ENCODE measurements around the gene NCKAP5.
"Not testable (repeated sequence)": the region's sequence is repeated elsewhere in the genome, so short reads cannot be mapped to it uniquely, and the experiment has no call there.

The NCKAP5 gene

DNA sequence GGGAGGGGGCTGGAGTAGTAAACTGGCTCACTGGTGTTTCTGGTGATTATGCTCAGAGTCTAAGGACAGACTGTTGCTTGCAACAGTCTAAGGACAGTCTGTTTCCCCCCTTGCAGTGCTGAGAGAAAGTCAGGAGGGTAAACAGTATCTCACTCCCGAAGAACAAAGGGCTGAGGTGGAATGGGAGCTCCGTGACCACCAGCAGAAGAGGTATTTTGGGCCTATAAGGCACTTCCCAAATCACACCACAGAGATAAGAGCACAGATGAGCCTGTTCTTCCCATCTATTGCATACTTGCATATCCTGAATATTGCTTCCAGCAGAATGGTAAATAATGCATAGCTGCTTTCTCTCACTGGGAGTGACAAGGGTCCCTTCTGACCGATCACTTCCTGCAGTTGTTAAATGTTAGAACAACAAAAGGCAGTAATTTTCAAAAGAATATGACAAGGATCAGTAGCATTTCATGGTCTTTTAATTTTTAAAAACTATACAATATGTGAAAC lies 737.9 kb downstream of the NCKAP5 start:
- no peak for DNase-seq

- DNase-seq, result no peak
Measured at GRCh38 chr2:132825601-132826000, 742.7 kb downstream of the NCKAP5 start.

GRCh38 chr2:132824716-132825115 lies 743.5 kb downstream of the NCKAP5 start:
- no peak for DNase-seq

DNA sequence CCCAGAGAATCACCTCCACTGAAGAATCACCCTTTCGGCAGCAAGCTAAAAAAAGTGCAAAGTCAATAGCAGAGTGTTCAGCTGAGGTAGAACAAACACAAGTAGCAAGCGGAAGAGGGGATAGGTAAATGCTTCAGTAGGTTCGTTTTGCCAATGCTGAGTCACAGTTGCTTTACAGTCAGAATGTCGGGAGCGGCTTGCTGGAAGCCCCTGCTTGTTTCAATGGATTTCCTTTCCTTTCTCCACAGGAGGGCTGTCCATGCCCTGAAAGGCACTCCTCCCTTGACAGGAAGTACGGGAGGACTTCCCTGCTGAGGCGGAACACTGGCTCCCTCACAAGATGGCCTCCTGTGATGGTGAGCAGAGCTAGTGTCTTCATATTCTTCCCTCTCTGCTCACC lies 752.0 kb downstream of the NCKAP5 start:
- DNase-seq, result no peak

- no peak for DNase-seq
Measured at GRCh38 chr2:132815516-132815915, 752.7 kb downstream of the NCKAP5 start.

DNA sequence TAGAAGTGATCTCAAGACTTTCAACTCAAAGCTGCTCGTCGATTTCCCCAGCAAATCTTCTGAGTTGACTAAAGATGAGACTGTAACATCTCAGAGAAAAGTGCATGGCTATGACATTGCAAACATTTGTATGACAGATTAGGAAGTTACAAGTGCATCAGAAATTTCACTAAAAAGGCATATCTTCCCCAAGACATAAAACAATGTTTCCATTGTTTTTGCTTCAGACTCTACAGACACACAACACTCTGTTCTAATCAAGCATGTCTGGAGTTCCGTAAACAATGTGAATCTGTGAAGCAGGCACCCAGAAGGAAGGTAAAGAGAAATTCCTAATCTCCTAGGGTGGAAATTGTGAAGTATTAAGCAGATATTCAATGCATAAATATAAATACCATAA lies 753.6 kb downstream of the NCKAP5 start:
- DNase-seq, result no peak

DNA sequence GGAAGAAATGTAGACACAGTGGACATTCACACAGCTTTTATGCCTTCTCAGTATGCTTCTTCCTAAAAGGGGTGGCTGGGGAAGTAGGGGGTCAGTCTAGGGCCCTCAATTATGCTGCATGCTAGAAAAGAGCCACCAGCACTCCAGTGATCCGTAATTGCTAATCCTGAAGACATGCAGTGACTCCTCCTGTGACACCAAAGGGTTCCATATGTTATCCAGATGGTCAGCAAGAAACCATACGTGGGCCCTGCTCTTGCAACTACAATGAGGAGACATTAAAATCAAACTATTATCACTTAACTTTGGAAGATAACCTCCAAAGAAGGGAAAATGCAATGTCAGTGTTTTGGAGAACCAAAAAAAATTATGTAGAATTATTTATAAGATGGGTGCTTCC lies 754.8 kb downstream of the NCKAP5 start:
- DNase-seq, result no peak

- no peak for DNase-seq
Measured at GRCh38 chr2:132811148-132811915, 756.9 kb downstream of the NCKAP5 start.

DNA sequence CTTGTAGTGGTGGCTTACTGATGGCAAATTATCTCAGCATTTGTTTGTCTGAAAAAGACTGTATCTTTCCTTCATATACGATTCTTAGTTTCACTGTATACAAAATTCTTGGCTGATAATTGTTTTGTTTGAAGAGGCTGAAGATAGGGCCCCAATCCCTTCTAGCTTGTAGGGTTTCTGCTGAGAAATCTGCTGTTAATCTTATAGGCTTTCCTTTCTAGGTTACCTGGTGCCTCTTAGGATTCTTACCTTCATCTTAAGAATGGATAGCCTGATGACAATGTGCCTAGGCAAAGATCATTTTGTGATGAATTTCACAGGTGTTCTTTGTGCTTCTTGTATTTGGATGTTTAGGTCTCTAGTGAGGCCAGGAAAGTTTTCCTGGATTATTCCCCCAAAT lies 758.3 kb downstream of the NCKAP5 start:
- not testable (repeated sequence) for DNase-seq

DNA sequence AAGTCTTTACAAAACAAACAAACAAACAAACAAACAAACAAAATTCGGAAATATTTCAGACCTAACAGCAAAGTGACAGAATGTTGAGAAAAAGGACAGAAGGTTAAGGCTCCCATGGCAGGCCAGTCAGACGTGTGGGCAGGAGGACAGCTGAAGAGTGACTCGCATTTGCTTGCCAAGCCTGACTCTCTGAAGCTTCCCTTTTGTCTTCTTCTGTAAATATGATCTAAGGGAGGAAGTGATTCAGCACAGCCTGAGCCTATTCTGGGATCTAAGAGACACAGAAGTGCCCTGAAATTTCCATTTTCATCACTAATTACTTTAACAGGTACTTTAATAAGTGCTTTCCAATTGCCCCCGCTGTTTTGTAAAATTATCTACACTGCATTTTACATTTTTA lies 764.2 kb downstream of the NCKAP5 start:
- no peak for DNase-seq

DNA sequence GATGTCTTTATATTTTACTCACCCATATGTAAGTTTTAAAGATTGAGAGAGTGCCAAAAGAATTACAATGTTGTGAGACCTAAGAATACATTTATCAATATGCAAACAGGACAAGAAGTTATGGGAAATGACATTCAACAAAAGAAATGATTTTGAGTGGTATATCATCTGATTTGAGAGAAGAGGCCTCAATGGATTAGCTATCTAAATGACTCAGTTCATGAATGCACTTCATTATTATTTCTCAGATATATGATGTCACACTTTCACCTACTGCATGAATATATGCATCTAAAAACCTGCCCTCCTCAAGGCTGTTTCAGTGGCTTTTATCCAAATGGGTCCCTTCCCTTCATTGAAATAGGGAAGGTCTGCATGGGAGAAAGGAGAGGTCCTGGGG lies 769.9 kb downstream of the NCKAP5 start:
- no peak for DNase-seq

GRCh38 chr2:132797556-132797955 lies 770.7 kb downstream of the NCKAP5 start:
- no peak for DNase-seq

- DNase-seq, result no peak
Measured at GRCh38 chr2:132797071-132797470, 771.2 kb downstream of the NCKAP5 start.

GRCh38 chr2:132795220-132795619 lies 773.0 kb downstream of the NCKAP5 start:
- DNase-seq, result no peak

DNA sequence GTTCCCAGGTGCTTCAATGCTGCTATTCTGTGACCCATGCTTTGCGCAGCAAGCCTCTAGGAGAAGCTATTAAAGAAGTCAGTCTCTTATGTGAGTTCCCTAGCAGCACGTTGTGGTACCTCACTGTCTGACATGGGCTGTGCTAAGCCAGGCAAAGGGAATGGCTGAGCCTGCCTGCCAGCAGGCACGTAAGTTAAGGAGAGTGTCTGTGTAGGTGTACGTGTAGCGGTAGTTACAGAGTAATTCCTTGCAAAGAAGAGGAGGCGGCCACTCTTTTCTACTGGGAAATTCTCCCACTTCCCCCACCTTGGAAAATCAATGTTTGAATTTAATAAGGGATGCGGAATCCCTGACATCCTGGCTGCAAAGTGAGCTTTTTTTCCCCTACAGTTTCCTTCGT lies 774.7 kb downstream of the NCKAP5 start:
- DNase-seq, result no peak

DNA sequence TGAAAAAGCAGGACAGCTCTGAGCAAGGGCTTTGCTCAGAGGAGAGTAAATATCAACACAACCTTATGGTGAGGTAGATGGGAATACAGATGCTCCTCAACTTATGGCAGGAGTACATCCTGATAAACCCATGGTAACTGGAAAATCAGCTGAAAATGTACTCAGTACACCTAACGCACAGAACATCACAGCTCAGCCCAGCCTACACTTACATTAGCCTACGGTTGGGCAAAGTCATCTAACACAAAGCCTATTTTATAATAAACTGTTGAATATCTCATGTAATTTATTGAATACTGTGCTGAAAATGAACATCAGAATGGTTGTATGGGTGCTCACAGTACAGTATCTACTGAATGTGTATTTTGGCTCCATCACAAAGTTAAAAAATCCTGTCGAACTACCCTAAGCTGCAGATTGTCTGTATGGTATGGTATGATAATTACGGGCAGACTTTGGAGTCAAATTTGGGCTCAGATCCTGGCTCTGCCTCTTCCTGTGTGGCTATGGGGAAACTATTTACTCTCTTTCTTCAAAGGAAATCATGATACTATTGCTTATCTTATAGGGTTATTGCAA lies 778.0 kb downstream of the NCKAP5 start:
- DNase-seq, result no peak

GRCh38 chr2:132789066-132789465 lies 779.2 kb downstream of the NCKAP5 start:
- no peak for DNase-seq

- DNase-seq, result no peak
Measured at GRCh38 chr2:132788310-132788838, 779.9 kb downstream of the NCKAP5 start.

DNA sequence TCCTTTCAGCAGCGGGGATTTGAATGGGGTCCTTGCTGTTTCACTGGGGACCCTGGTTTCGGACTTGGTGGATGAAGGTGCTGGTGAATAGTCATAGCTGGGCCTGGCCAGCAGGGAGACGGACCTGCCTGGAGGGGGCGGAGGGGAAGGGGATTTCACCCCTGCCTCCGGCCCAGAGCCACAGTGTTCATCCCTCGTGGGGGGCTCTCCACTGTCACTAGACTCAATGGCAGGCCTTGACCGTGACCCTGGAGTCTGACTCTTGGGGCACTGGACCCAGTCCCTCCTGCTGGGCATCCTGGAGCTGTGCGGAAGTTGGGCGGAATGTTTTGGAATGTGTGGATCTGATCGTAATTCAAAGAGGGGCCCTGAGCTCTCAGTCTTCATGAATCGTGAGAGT lies 784.4 kb downstream of the NCKAP5 start:
- DNase-seq, result no peak

DNA sequence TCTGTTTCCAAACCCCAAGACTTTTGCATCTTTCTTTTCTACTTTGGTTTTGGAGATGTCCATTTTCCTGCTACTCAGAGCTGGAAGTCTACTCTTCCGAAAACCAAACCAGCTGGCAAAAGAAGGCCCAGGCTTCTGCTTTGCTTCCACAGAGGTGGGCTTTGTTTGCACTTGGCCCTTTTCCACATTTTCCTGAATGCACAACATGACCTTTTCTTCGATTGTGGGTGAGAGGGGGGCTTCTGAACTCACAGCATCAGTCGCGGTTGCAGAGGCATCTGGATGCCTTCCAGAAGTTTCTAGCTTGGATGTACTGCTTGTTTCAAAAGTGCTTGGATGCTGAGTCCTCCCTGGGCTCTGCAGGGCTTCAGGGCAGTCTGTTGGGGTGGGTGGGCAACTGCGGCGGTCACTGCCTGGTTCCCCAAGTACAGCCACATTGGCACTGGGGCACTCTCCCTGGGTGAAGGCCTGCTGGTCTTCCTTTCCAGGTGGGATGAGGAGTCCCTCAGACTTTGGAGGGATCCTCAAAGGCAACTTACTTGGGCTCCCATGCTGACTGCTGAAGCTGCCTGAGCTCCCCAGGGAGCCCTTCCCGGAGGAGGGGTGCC lies 786.0 kb downstream of the NCKAP5 start:
- no peak for DNase-seq

DNA sequence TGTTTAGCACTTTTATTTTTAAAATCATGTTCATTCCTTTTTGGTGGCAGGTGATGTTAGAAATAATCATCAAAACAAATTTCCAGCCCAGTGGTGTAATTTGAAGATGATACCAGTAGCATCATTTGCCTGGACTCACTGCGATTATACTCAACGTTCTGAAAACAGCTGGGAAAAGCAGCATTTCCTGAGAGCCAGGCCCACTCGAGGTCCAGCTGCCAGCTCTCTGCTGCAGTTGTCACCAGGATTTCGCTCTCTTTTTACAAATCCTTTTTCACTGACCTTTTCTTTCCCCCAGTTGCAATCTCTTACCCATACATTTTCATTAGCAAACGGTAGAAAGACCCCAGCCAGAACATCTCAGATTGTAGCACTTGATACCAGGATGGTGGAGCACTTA lies 787.6 kb downstream of the NCKAP5 start:
- no peak for DNase-seq

GRCh38 chr2:132779206-132779721 lies 789.0 kb downstream of the NCKAP5 start:
- no peak for DNase-seq

GRCh38 chr2:132776287-132776686 lies 792.0 kb downstream of the NCKAP5 start:
- DNase-seq, result no peak

- no peak for DNase-seq
Measured at GRCh38 chr2:132774189-132774588, 794.1 kb downstream of the NCKAP5 start.

Measured in NCI-H446 (cell line).